ENCODE data around the gene PTHLH. TPM values are rescaled to one million over a fixed set of nuclear protein-coding genes. Genes with fewer than 3 reads are reported as not detected.

The PTHLH gene
- total and polyA plus RNA-seq, 2 donors (not counting 3 experiments of a cell fraction or from before 2014, with no cell fraction given) = 0.60 to 0.65 TPM

- TF ChIP-seq GATA2 (IDR thresholded peaks at IDR 0.05; ENCODE audit: insufficient read depth, insufficient read length, low read depth, low read length) = no peak
- TF ChIP-seq POLR2A (IDR thresholded peaks at IDR 0.05; ENCODE audit: low read depth, low read length) = no peak
- no peak for TF ChIP-seq JUN (IDR thresholded peaks at IDR 0.05; ENCODE audit: borderline replicate concordance, insufficient read depth, insufficient read length, low read depth)
- TF ChIP-seq EZH2 (IDR thresholded peaks at IDR 0.05; ENCODE audit: borderline replicate concordance, low read depth, low read length, severe bottlenecking) = no peak
- TF ChIP-seq MYC (IDR thresholded peaks at IDR 0.05; ENCODE audit: low read depth, low read length) = no peak
- TF ChIP-seq CTCF (IDR thresholded peaks at IDR 0.05; ENCODE audit: extremely low read depth in 1 of 2, insufficient read depth in 1 of 2, low read depth in 1 of 2, low read length in 2 of 2) = no peak
- no peak for TF ChIP-seq FOS (IDR thresholded peaks at IDR 0.05; ENCODE audit: borderline replicate concordance, insufficient read depth, low read length)
- no peaks in the 10 kb centered on the region for H3K27me3 ChIP-seq (ENCODE audit: control insufficient read depth in 2 of 2, insufficient read depth in 2 of 2, low read length in 2 of 2)
- H3K4me1 ChIP-seq (ENCODE audit: control insufficient read depth, extremely low read depth, insufficient read depth, low read length) = no peaks in the 10 kb centered on the region
- ChIA-PET POLR2A (no interaction called here), CTCF (no interaction called here)
- no peaks in the 10 kb centered on the region for H4K20me1 ChIP-seq (replicated peaks; ENCODE audit: control insufficient read depth, extremely low read depth, insufficient read depth, low read length)
- H3K9me1 ChIP-seq (replicated peaks; ENCODE audit: control insufficient read depth, extremely low read depth, insufficient read depth, low read length) = no peaks in the 10 kb centered on the region
- no peak overlapping the region for H2AFZ ChIP-seq (ENCODE audit: low read depth, low read length)
- H3K27ac ChIP-seq (ENCODE audit: insufficient read depth, low read depth, low read length) = no peak overlapping the region
- no peaks in the 10 kb centered on the region for H3K9me3 ChIP-seq (replicated peaks; ENCODE audit: control insufficient read depth, insufficient read depth, low read length)
- dilution Hi-C loops (cut with MboI; ENCODE audit: extremely low pct_ligation_motif_present, low sequenced_read_pairs) = no loop called here
- H3K36me3 ChIP-seq (ENCODE audit: control insufficient read depth in 2 of 2, extremely low read depth in 1 of 2, insufficient read depth in 2 of 2, low read length in 2 of 2) = no peaks in the 10 kb centered on the region
- FAIRE-seq (no peak), DNase-seq (ENCODE audit: low read depth, low spot score) (no peak)
- intact Hi-C loops (cut with micrococcal nuclease) = no loop called here
- no peak overlapping the region for H3K4me2 ChIP-seq (ENCODE audit: insufficient read depth, low read length)
- H3K4me3 ChIP-seq (replicated peaks in 1 of 3; ENCODE audit: insufficient read depth in 1 of 3, low read depth in 1 of 3, low read length in 3 of 3) = no peak overlapping the region
- H3K9ac ChIP-seq (replicated peaks; ENCODE audit: extremely low read depth, insufficient read depth, low read length) = no peak overlapping the region
- BruUV-seq (replicated peaks) = no TSS peak
- no peaks in the 10 kb centered on the region for H3K79me2 ChIP-seq (ENCODE audit: control insufficient read depth, insufficient read depth, low read length)
These were observed 27.0 kb upstream of the PTHLH start for GRCh38 chr12:27999521-27999920.
